ENCODE measurements around the gene SCNN1B.

DNA sequence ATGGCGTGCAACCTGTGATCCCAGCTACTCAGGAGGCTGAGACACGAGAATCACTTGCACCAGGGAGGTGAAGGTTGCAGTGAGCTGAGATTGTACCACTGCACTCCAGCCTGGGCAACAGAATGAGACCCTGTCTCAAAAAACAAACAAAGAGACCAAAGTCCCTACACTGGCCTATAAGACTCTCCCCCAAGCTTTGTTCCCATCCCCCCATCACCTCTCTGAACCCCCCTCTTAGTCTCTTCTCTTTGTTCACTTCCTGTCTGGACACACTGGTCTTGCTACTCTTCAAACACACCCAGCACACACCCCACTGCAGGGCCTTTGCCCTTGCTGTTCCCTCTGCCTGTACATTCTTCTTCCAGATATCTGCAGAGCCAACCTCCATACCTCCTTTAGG, 7.8 kb upstream of the SCNN1B start:
- TF ChIP-seq, protein P1, sequence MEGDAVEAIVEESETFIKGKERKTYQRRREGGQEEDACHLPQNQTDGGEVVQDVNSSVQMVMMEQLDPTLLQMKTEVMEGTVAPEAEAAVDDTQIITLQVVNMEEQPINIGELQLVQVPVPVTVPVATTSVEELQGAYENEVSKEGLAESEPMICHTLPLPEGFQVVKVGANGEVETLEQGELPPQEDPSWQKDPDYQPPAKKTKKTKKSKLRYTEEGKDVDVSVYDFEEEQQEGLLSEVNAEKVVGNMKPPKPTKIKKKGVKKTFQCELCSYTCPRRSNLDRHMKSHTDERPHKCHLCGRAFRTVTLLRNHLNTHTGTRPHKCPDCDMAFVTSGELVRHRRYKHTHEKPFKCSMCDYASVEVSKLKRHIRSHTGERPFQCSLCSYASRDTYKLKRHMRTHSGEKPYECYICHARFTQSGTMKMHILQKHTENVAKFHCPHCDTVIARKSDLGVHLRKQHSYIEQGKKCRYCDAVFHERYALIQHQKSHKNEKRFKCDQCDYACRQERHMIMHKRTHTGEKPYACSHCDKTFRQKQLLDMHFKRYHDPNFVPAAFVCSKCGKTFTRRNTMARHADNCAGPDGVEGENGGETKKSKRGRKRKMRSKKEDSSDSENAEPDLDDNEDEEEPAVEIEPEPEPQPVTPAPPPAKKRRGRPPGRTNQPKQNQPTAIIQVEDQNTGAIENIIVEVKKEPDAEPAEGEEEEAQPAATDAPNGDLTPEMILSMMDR (IDR thresholded peaks at IDR 0.05): no peak
- TF ChIP-seq POLR2A (IDR thresholded peaks at IDR 0.05): no peak
